NCI-H187 (cell line): Measurements from ENCODE around the gene HMGCR.
"Not testable (repeated sequence)": the region's sequence is repeated elsewhere in the genome, so short reads cannot be mapped to it uniquely, and the experiment has no call there.

Experiments
- DNase-seq, 2 experiments: peaks; one replicate each; lab custom pipeline; 2025; lab: John Stamatoyannopoulos, UW

HMGCR gene

GRCh38 chr5:75336615-75337336 is at the start of gene HMGCR:
Gene HMGCR (plus strand): TSS chr5:75337220. CDS start chr5:75342606, 5,386 bp downstream.
- DNase-seq, result peak; percentile 96

GRCh38 chr5:75291844-75292243 is 45.2 kb upstream of the HMGCR start:
- not testable (repeated sequence) for DNase-seq

- no peak for DNase-seq
Measured at GRCh38 chr5:75300084-75300483, 36.9 kb upstream of the HMGCR start.

GRCh38 chr5:75303419-75303818 is 33.6 kb upstream of the HMGCR start:
- DNase-seq, result no peak

GRCh38 chr5:75304486-75304885 is 32.5 kb upstream of the HMGCR start:
- DNase-seq, result not testable (repeated sequence)

GRCh38 chr5:75306746-75307145 is 30.3 kb upstream of the HMGCR start:
- no peak for DNase-seq

- no peak for DNase-seq
Measured at GRCh38 chr5:75310212-75310611, 26.8 kb upstream of the HMGCR start.

- DNase-seq, result not testable (repeated sequence)
Measured at GRCh38 chr5:75319148-75319547, 17.9 kb upstream of the HMGCR start.

- DNase-seq, result no peak
Measured at GRCh38 chr5:75319638-75320037, 17.4 kb upstream of the HMGCR start.

- no peak for DNase-seq
Measured at GRCh38 chr5:75320371-75320770, 16.6 kb upstream of the HMGCR start.

GRCh38 chr5:75322066-75322465 is 15.0 kb upstream of the HMGCR start:
- no peak for DNase-seq

GRCh38 chr5:75324791-75325190 is 12.2 kb upstream of the HMGCR start:
- DNase-seq, result no peak

- no peak for DNase-seq
Measured at GRCh38 chr5:75325242-75325641, 11.8 kb upstream of the HMGCR start.

- DNase-seq, result no peak
Measured at GRCh38 chr5:75330404-75330803, 6.6 kb upstream of the HMGCR start.

- DNase-seq, result no peak
Measured at GRCh38 chr5:75331095-75332090, 5.6 kb upstream of the HMGCR start.

GRCh38 chr5:75333759-75334158 is 3.3 kb upstream of the HMGCR start:
- not testable (repeated sequence) for DNase-seq

- DNase-seq, result not testable (repeated sequence)
Measured at GRCh38 chr5:75334413-75334812, 2.6 kb upstream of the HMGCR start.

GRCh38 chr5:75335486-75335885 is 1.5 kb upstream of the HMGCR start:
- no peak for DNase-seq

- DNase-seq, result peak; percentile 6 to 91
Measured at GRCh38 chr5:75335952-75336614, 937 bp upstream of the HMGCR start.

GRCh38 chr5:75337366-75338021 is 474 bp downstream of the HMGCR start:
- DNase-seq, result no peak

- DNase-seq, result no peak
Measured at GRCh38 chr5:75338408-75338807, 1.4 kb downstream of the HMGCR start.
